ENCODE data around the gene SDC4.
A peak's percentile ranks its signal among the peaks of the same experiment; 100 is the strongest.

The SDC4 gene

GRCh38 chr20:45317826-45318225 lies 30.4 kb downstream of the SDC4 start:
- DNase-seq, result no peak

DNA sequence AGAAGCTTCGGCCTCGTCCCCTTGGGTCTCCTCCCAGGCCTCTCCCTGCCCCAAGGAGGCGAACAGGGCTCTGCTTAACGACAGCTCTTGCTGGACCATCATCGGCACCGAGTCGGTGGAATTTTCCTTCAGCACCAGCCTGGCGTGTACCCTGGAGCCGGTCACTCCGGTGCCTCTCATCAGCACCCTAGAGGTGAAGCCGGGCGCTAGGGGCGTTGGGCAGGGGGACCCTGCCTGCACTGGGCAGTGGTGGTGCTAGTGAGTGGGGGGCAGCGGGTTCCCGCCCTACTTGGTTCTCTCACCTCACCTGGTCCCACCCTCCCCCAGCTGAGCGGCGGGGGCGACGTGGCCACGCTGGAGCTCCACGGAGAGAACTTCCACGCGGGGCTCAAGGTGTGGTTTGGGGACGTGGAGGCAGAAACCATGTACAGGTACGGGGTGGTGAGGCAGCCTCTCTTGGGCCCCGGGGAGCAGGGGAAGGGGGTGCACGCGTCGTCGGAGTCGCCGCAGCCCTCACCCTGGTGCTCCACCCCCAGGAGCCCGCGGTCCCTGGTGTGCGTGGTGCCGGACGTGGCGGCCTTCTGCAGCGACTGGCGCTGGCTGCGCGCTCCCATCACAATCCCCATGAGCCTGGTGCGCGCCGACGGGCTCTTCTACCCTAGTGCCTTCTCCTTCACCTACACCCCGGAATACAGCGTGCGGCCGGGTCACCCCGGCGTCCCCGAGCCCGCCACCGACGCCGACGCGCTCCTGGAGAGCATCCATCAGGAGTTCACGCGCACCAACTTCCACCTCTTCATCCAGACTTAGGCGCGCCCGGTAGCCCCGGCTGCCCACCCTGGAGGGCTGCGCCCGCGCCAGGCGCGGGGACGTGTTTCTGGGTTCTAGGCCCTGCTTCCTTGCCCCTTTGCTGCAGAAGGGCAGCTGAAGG lies 31.8 kb downstream of the SDC4 start:
- no peak for DNase-seq

- no peak for DNase-seq
Measured at GRCh38 chr20:45315672-45316071, 32.6 kb downstream of the SDC4 start.

DNA sequence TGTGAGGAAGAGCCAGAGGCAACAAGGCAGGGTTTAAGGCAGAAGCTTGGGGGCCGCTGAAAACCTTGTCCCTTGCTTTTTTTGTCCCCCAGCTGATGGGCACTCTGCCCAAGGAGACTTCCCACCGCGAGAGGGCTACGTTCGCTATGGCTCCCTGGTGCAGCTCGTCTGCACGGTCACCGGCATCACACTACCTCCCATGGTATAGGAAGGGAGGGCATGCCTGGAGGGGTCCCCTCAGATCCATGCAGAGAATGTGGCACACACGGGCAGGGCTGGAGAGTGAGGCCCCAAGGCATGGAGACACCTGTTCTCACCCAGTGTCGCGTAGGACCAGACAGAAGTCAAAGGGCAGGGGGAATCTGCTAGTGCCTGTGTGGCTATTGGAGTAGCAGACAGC lies 34.3 kb downstream of the SDC4 start:
- DNase-seq, result no peak

DNA sequence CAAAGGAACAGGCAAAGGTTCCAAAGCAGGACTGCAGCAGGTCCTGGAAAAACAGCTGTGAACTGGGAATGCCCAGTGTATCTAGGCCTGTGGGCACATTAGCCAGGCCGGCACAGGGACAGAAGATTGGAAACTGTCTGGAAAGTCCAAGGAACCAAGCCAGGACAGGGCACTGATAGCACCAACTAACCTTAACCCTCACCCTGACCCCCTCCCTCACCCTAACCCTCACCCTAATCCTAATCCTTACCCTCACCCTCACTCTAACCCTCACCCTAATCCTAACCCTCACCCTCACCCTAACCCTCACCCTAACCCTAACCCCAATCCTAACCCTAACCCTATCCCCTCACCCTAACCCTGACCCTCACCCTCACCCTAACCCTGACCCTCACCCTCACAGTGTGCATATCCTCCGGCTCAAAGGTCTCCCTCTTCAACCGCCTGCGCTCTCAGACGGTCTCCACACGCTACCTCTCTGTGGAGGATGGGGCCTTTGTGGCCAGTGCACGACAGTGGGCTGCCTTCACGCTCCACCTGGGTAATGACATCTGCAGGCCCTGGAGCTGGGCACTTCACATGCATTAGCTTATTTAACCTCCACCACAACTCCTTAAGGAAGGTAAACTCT lies 35.0 kb downstream of the SDC4 start:
- DNase-seq, result no peak

- DNase-seq, result no peak
Measured at GRCh38 chr20:45312241-45312640, 36.0 kb downstream of the SDC4 start.

DNA sequence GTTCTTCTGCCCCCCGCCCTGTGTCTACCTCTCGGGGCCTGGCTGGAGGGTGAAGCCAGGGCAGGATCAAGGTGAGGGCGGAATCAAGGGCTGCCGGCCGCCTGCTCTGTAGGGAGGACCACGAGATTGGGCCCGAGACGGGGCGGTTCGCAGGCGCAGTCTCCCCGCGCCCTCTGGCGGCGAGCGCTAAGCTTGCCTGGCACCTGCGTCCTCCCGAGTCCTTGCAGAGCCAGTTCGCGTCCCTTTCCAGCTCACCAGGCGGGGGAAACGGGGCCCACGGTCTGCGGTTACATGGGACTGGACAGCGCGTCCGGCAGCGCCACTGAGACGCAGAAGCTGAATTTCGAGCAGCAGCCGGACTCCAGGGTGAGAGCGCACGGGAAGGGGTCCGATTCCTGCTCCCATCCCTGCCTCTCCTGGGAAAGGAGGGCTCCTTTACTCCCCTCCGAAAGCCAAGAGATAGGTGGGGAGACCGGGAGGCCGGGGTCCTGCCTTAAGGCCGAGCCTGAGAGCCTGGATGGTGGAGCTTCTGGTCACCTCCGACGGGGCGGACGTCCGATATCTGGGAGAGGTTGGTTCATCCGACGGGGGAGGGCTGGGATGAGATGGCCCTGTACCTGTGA lies 36.5 kb downstream of the SDC4 start:
- peak; percentile 64 for DNase-seq

- no peak for DNase-seq
Measured at GRCh38 chr20:45309075-45309474, 39.1 kb downstream of the SDC4 start.

GRCh38 chr20:45308117-45308778 lies 40.0 kb downstream of the SDC4 start, which contains the start of gene MATN4:
Gene MATN4 (minus strand): TSS chr20:45308299. CDS start chr20:45305582, 2,717 bp downstream.
- DNase-seq, result peak; percentile 73

DNA sequence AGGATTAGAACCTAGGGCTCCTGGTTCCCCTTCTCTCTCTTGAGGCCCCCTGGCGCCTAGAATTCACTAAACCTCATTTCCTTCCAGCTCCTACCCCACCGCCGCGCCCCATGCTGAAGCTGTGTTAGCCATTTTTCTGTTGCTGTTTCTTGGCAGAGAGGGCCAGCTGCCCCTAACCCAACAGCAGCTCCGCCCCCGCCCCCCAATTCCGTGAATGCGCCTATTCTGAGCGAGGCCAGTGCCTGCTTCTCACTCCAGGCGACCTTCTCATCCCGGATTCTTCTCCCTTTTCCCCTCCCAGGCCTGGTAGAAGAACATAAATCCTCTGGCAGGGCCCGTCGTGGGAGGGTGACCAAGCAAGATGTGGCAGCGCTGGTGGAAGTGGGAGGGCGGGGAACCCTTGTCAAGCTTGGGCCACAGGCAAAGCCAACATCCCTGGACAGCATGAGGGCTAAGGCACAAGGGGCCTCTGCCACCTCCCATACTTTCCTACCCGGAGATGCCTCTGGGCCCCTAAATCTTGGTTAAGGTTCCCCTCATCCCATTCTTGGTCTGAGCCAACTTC lies 41.1 kb downstream of the SDC4 start:
- DNase-seq, result no peak

DNA sequence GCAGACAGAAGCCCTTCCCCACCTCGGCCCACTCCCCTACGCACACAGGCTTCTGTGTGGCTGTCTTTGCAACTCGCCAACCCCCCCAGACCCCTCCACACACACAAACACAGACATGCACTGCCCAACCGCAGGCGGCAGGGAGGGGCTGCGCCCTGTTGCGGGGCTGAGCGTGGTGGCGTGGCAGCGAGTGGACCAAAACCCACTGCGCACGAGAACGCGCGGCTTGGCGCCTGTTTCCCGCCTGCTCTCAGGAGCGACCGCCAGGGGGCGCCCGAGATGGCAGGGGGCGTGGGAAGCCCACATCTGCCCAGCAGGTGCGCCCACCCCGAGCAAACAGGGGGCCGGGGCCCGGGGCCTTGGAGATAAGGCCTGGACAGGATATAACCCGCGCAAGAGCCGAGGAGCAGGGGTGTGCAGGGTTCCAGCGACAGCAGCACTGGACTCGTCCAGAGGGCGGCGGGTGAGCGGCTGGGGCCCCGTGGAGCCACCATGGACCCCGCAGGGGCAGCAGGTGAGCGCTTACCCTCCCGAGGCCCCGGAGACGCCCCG lies 41.7 kb downstream of the SDC4 start, which contains the start of gene RBPJL:
TSS of gene RBPJL (plus strand) at position 410 of the 552 bp plus-strand sequence. CDS start at position 493, 83 bp downstream.
- no peak for DNase-seq

DNA sequence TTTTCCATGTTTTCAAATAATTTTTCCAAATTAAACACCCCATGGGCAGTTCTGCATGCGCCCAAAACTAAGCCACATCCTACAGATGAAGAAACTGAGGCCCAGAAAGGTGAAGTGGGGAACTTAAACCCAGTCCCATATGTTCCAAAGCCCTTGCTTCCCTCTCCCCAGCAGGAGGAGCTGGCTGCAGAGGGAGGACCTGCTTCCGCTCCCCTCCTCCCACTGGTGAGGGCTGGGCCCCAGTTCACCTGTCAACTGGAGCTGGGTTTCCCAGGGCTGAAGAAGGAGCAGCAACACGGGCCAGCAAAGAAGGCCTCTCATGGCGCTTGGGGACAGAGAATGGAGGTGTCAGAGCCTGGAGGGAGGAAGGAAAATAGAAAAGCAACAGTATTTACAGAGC lies 43.0 kb downstream of the SDC4 start:
- DNase-seq, result no peak

GRCh38 chr20:45304464-45304999 lies 43.7 kb downstream of the SDC4 start:
- no peak for DNase-seq

DNA sequence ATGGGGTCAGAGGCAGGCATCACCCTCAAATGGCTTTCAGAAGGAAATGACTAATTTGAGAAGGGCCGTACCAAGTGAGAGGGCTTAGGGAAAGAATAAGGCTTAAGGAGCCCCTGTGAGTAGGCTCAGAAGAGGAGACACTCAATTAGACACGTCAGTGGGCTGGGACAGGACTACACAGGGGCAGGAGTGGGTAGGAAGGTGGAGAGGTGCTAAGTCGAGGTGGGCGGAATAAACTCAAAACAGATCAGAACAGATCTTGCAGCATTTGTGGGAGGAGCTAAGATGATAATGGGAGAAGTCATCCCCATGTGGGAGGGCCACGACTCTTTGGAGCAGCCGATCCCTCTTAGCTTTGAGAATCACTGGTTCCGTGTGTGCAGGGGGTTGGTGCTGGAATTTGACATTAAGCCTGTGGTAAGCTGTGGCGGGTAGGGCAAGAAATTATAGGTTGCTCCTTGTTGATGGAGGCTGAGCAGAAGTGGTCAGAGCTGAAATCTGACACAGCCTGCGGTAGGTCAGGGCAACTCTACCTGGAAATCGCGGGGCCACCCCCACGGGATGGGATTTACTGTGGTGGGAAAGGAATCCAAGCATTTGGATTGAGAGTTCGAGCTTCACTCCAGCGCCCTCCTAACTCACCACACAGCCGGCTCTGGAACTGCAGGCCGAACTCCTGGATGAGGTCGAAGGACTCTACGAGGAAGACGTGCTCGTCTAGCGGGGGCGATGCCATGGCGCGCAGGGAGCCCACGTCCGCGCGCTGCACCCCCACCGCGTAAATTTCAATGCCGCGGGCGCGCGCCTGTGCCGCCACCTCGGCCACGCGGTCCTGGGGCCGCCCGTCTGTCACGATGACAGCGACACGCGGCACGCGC lies 44.4 kb downstream of the SDC4 start:
- DNase-seq, result no peak

- DNase-seq, result no peak
Measured at GRCh38 chr20:45301824-45302271, 46.4 kb downstream of the SDC4 start.

DNA sequence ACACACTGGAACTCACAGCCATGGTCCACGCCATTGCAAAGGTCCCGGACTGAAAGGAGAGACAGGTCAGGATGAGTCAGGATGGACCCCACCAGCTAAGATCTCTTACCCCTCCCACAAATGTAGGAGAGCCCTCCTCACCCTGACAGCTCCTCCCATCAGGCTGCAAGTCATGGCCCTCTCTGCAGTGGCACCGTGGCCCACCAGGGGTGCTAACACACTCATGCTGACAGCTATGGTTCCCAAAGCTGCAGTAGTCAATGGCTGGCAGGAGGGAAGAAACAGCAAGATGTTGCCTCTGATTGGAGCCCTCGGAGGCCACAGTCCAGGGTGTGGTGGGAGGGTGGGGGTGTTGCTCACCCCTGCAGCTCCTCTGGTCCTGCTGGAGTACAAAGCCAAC lies 47.3 kb downstream of the SDC4 start:
- DNase-seq, result no peak

GRCh38 chr20:45299786-45300185 lies 48.4 kb downstream of the SDC4 start:
- DNase-seq, result no peak

DNA sequence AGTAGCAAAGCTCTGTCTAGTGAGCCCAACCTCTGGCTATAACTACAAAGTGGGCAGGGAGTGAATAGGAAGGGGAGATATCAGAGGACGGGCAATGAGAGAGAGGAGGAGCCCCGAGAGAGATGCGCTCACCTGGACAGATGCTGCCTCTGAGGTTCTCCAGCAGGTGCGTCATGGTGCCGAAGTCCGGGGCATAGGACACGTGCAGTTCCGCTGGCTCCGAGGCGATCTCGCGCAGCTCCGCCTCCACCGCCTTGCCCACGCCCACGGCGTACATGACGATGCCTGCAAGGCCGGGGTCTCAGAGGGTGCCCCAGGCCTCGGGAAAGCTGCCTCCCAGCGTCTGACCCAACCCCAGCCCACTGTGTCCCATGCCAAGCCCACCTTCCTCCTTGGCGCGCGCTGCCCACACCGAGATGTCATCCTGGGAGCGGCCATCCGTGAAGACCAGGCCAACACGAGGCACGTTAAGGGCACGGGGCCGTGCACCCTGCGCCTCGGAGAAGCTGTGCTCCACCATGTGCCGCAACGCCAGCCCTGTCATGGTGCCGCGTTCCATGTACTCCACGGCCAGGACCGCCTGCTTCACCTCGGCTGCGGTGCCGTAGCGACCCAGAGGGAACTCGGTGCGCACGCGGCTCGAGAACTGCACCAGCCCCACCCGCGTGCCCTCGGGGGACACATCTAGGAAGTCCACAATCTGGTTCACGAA lies 50.3 kb downstream of the SDC4 start:
- no peak for DNase-seq

- DNase-seq, result no peak
Measured at GRCh38 chr20:45294659-45295058, 53.6 kb downstream of the SDC4 start.

- DNase-seq, result no peak
Measured at GRCh38 chr20:45294003-45294368, 54.2 kb downstream of the SDC4 start.

Data from left hindlimb (tissue), 1 donor.